Tibial nerve (tissue), 4 donors: ENCODE measurements around the gene DPYSL4. TPM values are rescaled to one million over a fixed set of nuclear protein-coding genes. Genes with fewer than 3 reads are reported as not detected.

Experiments
- DNase-seq, 2 donors: peaks; one replicate each; pipeline ENCODE4 v3.0.0-alpha.2; 2019; ENCODE audit warnings: low spot score in 2 of 2
- H3K27ac ChIP-seq, 4 donors: fragments of 200-600 bp; sonication (generic) in 3 of 4; one replicate each; pipeline ENCODE4 v1.5.1; 2017 to 2019; ENCODE audit warnings: mild to moderate bottlenecking in 1 of 4
- H3K27me3 ChIP-seq, 2 donors: fragments of 200-600 bp; sonication (generic) in 1 of 2; one replicate each; pipeline versions ENCODE4 v1.5.1 to v1.6.0; 2017 to 2019
- H3K36me3 ChIP-seq, 3 donors: fragments of 200-600 bp; sonication (generic); one replicate each; pipeline ENCODE4 v1.5.1; 2018 to 2019
- H3K4me1 ChIP-seq, 4 donors: fragments of 200-600 bp; sonication (generic) in 3 of 4; one replicate each; pipeline ENCODE4 v1.5.1; 2017 to 2019
- H3K4me3 ChIP-seq, 4 donors: fragments of 200-600 bp; sonication (generic) in 3 of 4; one replicate each; pipeline ENCODE4 v1.5.1; 2017 to 2019; ENCODE audit warnings: mild to moderate bottlenecking in 1 of 4, moderate library complexity in 1 of 4
- H3K9me3 ChIP-seq, 4 donors: fragments of 200-600 bp; sonication (generic) in 3 of 4; one replicate each; pipeline ENCODE4 v1.5.1; 2017 to 2019
- CTCF ChIP-seq, 5 experiments: fragments of 200-600 bp in 3 of 5; fragments of 450-650 bp in 2 of 5; sonication (generic) in 3 of 5; IDR thresholded peaks; one replicate each; pipeline ENCODE4 v1.5.1; 2016 to 2019; ENCODE audit warnings: antibody characterized with exemption in 5 of 5, mild to moderate bottlenecking in 3 of 5, moderate library complexity in 2 of 5
- EP300 ChIP-seq, 2 donors: sonication (generic); formaldehyde crosslinking; IDR thresholded peaks; one replicate each; pipeline ENCODE4 v1.6.1; 2017; ENCODE audit warnings: antibody characterized with exemption in 2 of 2, mild to moderate bottlenecking in 1 of 2
- POLR2A ChIP-seq, 2 donors: fragments of 450-650 bp; IDR thresholded peaks; one replicate each; pipeline ENCODE4 v1.6.1; 2017; ENCODE audit warnings: antibody characterized with exemption in 2 of 2, mild to moderate bottlenecking in 2 of 2, moderate library complexity in 2 of 2
- WGBS, 2 donors: methylation state at CpG; one replicate each; pipeline ENCODE4 v1.1.5; 2018; 5-methylcytosine and 5-hydroxymethylcytosine counted together
- total RNA-seq, 4 donors: library from RNA; depleted of rRNA; stranded (reverse); fragments of >200 nt; gene quantifications; one replicate each; pipeline ENCODE4 v1.1.0, GENCODE V29; 2016

Gene DPYSL4
- total RNA-seq, 4 donors from 2014 or later = 0.21 to 3.1 (median 1.4) TPM

- H3K9me3 ChIP-seq = no peaks in the 10 kb centered on the region
- no peak for DNase-seq
- 37 to 42% methylated on average over 19 of the region's 19 CpGs for WGBS, 2 donors
- TF ChIP-seq EP300 (IDR thresholded peaks at IDR 0.05) (no peak), CTCF (IDR thresholded peaks at IDR 0.05) (no peak), POLR2A (IDR thresholded peaks at IDR 0.05) (no peak)
- peaks cover 0 to 9% (median 0%) of the 10 kb centered on the region in 4 donors for H3K4me1 ChIP-seq
- peaks cover 0 to 70% of the 10 kb centered on the region in 2 donors for H3K27me3 ChIP-seq
- H3K4me3 ChIP-seq = no peak overlapping the region
- H3K36me3 ChIP-seq = no peaks in the 10 kb centered on the region
- no peak overlapping the region for H3K27ac ChIP-seq
Measured at GRCh38 chr10:132176623-132177500, 9.9 kb upstream of the DPYSL4 start.

GRCh38 chr10:132178046-132178445, 8.7 kb upstream of the DPYSL4 start:
- Histone ChIP-seq H3K36me3 (no peaks in the 10 kb centered on the region), H3K4me3 (no peak overlapping the region), H3K27me3 (peaks cover 0 to 75% of the 10 kb centered on the region in 2 donors), H3K4me1 (peaks cover 0 to 9% (median 0%) of the 10 kb centered on the region in 4 donors), H3K27ac (no peak overlapping the region), H3K9me3 (no peaks in the 10 kb centered on the region)
- no peak for TF ChIP-seq EP300 (IDR thresholded peaks at IDR 0.05)
- no peak for TF ChIP-seq CTCF (IDR thresholded peaks at IDR 0.05)
- no peak for TF ChIP-seq POLR2A (IDR thresholded peaks at IDR 0.05)
- 55% methylated on average over 6 of the region's 6 CpGs for WGBS, 2 donors
- no peak for DNase-seq

- WGBS, 2 donors = 76 to 77% methylated on average over 23 of the region's 23 CpGs
- Histone ChIP-seq H3K4me3 (no peak overlapping the region), H3K9me3 (no peaks in the 10 kb centered on the region), H3K27me3 (peaks cover 0 to 82% of the 10 kb centered on the region in 2 donors), H3K4me1 (peaks cover 0 to 9% (median 0%) of the 10 kb centered on the region in 4 donors), H3K36me3 (no peaks in the 10 kb centered on the region), H3K27ac (no peak overlapping the region)
- TF ChIP-seq EP300 (IDR thresholded peaks at IDR 0.05) = no peak
- no peak for TF ChIP-seq CTCF (IDR thresholded peaks at IDR 0.05)
- TF ChIP-seq POLR2A (IDR thresholded peaks at IDR 0.05) = no peak
- DNase-seq = no peak
Measured at GRCh38 chr10:132178672-132179545, 7.8 kb upstream of the DPYSL4 start.

DNA sequence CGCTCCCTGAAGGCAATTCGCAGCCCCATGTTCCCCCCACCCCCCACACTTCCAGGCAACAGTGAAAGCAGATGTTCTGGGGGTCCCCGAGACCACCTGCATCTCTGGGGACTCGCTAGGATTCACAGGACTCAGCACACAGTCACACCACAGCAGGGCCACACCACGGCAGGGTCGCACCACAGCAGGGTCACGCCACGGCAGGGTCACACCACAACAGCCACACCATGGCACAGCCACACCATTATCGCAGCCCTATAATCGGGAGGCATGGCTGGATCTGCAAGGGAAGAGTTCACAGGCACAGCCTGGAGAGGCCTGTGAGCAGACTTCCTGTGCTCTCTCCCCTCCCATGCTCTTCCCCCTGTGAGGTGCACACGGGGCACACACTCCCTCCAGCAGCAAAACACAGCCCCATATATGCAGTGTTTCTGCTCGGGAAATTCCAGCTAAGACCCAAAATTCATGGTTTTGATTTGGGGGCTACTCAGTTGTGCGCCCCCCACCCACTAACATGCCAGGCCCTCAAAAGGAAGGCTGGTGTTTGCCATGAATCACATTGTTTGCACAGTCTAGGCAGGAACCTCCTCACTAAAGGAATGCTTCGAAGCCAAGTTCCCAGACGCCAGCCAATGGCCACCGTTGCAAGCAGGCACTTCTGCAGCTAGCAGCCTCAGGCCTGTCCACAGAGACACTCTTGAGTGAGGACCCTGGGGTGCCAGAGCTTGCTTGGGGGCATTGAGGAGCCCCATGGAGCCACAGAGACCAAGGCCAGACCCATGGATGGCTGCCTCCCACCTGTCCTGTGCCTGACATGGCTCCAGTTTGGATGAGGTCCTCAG, 7.0 kb upstream of the DPYSL4 start:
- no peak for DNase-seq

More for the DNA sequence above, 7.0 kb upstream of the DPYSL4 start:
- H3K9me3 ChIP-seq = no peaks in the 10 kb centered on the region
- H3K27me3 ChIP-seq = peaks cover 0 to 79% of the 10 kb centered on the region in 2 donors
- WGBS, 2 donors = 73 to 77% methylated on average over 11 to 14 of the region's 16 CpGs
- no peak overlapping the region for H3K27ac ChIP-seq
- no peak overlapping the region for H3K4me3 ChIP-seq
- no peaks in the 10 kb centered on the region for H3K36me3 ChIP-seq
- TF ChIP-seq CTCF (IDR thresholded peaks at IDR 0.05) = no peak
- TF ChIP-seq POLR2A (IDR thresholded peaks at IDR 0.05) = no peak
- TF ChIP-seq EP300 (IDR thresholded peaks at IDR 0.05) = no peak
- H3K4me1 ChIP-seq = peaks cover 0 to 9% (median 0%) of the 10 kb centered on the region in 4 donors
